ENCODE results near the gene FBN1.

GRCh38 chr15:48470096-48470495, 175.4 kb downstream of the FBN1 start:
- no peak for TF ChIP-seq CTCF (IDR thresholded peaks at IDR 0.05)
- no peak for TF ChIP-seq EZH2 (IDR thresholded peaks at IDR 0.05)
- TF ChIP-seq EZH2phosphoT487 (IDR thresholded peaks at IDR 0.05), result no peak

All from neural progenitor cell (in vitro differentiated cells).